Measurements from ENCODE around the gene OTX1.
"Not testable (repeated sequence)": the region's sequence is repeated elsewhere in the genome, so short reads cannot be mapped to it uniquely, and the experiment has no call there.

The OTX1 gene

DNA sequence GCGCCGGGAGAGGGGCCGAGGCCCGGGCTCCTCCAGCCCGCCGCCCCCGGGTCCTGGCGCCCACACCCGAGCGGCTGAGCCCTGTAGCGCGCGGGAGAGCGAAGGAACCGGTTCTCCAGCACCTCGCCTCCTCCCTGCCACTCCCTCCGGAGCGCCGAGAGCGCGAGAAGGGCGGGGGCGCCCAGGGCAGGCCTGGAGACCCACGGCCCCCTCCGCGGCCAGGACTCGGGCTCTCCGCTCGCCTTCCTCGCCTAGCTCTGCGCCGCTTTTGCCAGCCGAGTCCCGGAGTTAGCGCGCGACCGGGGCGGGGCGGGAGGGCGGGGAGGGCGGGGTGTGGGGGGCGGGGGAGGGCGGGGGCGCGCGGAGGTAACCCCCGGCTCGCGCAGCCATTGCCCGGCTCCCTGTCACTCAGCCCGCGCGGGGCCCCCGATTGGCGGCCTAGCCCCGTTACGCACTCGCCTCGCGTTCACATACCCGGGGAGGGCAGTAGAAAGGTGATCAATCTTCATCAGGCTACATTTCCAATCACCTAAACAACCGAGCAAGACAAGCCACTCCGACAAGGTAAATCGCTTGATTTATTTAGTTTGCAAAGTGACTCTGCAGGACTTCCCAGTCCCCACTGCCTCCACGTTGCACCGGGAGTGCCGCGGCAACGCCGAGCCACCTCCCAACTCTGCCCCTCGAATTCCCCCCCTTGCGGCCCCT is at the start of gene OTX1:
TSS of gene OTX1 (plus strand) at position 497 of the 708 bp plus-strand sequence. CDS start 2,161 bp downstream, outside the sequence.
- peak; percentile 58 for DNase-seq

DNA sequence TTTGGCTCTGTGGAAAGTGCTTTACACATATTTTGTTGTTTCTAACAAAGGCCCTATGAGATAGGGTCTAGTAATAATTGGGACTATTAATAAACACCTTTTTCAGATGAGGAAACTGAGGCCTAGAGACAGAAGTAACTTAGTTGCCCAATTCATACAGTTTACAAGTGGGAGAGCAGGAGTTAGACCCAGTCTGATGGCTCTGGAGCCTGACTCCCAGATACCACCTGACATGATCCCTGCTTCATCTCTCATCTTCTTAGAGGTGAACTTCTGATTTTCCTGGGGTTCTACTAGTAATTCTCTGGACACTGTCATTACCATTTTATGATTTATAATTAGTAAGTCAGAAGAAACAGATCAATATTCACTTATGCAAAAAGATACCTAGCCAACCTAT is 49.1 kb upstream of the OTX1 start:
- no peak for DNase-seq

DNA sequence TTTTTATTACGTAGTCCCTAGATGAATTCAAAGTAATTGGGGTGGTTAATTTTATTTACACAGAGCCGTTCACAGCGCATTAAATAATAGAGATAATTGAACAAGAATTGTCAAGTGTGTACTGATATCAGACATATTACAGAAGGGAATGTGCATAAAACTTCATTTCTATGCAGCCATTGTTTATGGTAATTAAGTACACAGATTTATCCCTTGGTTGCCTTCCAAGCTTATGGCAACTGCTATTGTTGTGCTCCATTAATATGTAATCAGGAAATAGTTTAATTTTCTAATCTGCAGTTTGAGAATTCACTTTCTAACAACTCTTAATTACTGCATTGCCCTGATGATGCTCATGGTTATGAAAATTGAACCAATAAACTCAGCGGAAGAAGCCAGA is 47.3 kb upstream of the OTX1 start:
- DNase-seq: no peak

DNA sequence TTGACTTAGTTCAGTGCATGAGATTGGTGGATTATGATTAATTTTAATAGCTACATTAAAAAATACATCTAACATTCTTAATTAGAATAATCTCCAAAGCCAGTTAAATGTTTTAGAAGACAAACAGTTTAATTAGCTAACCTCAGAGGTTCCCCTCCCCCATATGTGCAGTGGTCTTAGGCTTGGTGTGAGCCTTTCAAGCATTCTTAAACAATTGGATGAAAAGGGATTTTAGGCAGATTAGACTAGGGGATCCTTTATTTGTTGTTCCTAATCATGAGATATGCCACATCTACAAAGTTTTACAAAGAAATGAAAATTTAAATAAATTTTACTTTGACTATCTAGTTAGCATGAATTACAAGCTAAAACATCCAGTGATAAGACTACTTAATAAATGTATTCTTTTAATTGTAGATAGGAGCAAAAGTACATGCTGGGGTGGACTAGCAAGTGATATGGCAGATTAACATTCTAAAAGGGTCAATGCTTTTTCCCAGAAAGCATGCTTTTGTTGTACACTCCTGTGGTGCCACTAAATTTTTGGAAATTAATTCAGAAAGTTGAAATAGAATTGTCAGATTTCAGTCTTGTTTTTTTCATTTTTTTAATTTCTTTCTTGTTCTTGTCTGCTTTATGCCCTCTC is 42.7 kb upstream of the OTX1 start:
- DNase-seq: no peak

DNA sequence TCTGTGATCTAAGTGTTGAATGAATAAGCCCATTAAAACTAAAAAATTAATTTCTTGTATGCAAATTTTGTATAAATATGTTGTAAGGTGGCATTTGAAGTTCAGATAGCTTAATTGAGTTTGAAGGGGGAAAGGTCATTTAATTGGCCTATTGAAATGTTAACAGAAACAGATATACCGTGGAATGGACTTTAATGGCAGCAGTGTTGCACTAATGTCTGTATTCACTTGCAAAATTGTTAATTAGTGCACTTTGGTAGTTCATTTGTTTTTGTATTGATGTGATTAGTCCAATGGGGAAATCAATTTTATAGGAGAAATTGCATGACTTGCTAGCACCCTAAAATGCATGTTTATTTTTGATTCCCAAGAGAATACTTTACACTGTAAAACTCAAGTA is 41.8 kb upstream of the OTX1 start:
- DNase-seq: no peak

DNA sequence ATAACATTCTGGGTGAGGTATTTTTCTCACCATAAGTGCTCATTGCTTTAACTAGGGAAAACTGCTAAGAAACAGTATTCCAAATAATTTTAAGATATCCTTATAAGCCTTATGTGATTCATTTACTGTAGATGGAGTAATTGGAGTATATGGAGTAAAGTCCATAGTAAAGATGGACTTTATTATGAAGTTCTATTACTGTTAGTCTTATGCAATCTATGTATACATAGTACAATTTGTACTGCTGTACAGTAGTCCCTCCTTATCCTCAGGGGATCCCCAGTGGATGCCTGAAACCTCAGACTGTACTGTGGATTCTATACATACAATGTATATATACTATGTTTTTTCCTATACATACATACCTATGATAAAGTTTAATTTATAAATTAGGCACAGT is 41.1 kb upstream of the OTX1 start:
- no peak for DNase-seq

DNA sequence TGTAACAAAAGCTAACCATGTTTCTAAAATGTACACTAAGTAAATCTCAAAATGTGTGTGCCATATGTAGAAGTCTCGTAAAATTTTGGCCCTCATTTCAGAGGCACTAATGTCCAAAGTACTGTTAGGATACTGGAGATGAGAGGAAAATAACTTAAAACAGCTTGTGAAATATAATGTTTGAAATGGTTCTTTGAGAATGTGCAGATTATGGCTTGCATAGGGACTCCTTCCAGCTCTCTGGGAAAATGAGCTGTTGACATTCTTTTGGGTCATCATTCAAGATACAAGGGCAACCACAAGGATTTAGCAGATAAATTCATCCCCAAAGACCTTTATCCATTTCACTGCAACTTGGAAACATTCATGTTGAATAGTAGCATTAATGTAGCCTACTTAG is 38.1 kb upstream of the OTX1 start:
- no peak for DNase-seq

DNA sequence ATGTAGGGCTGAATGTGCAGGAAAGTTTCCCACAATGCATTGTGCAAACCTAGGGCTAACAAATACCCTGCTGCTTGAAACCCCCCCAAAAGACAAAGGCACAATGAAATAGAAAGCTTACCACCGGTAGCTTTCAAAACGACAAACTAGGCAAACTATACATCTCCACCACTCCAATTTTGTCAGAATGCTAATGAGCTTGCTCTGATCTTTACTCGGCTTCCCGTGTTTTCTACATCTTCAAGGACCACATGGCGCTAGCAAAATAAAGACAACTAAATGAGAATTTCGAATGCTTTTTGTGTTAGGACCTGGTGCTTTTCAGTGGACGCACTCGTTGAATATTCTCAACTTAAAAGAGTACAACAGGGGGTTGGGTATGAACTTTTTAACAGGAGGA is 37.2 kb upstream of the OTX1 start:
- DNase-seq: no peak

- DNase-seq: no peak
Measured at GRCh38 chr2:63015389-63015788, 35.2 kb upstream of the OTX1 start.

GRCh38 chr2:63018439-63018838 is 32.2 kb upstream of the OTX1 start:
- DNase-seq: no peak

DNA sequence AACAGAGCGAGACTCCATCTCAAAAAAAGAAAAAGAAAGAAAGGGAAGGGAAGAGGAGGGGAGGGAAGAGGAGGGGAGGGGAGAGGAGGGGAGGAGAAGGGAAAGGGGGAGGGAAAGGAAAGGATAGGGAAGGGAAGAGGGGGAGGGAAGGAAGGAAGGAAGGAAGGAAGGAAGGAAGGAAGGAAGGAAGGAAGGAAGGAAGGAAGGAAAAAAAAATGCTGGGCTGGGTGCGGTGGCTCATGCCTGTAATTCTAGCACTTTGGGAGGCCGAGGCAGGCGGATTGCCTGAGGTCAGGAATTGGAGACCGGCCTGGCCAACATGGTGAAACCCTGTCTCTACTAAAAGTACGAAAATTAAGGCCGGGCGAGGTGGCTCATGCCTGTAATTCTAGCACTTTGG is 30.9 kb upstream of the OTX1 start:
- not testable (repeated sequence) for DNase-seq

- DNase-seq: peak; percentile 6
Measured at GRCh38 chr2:63023444-63023843, 27.2 kb upstream of the OTX1 start.

GRCh38 chr2:63027220-63027619 is 23.4 kb upstream of the OTX1 start:
- no peak for DNase-seq

- no peak for DNase-seq
Measured at GRCh38 chr2:63029058-63029457, 21.6 kb upstream of the OTX1 start.

- no peak for DNase-seq
Measured at GRCh38 chr2:63034526-63034925, 16.1 kb upstream of the OTX1 start.

DNA sequence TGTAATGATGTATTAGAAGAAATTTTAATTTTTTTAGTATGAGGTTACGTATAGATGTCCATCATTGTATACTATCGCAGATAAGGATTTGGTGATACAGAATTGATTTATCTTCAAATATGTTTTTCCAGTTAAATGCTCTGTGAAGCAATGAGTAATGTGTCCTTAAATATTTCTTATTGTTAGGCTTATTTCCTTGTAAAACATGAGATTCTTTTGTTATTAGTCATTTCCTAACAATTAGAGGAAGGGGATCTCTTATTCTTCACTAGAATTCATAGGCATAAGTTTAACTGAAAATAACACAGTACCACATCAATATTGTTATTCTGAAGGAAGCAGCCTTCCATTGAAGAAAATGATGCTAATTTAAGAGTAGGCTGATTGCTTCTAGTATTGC is 15.5 kb upstream of the OTX1 start:
- DNase-seq: no peak

DNA sequence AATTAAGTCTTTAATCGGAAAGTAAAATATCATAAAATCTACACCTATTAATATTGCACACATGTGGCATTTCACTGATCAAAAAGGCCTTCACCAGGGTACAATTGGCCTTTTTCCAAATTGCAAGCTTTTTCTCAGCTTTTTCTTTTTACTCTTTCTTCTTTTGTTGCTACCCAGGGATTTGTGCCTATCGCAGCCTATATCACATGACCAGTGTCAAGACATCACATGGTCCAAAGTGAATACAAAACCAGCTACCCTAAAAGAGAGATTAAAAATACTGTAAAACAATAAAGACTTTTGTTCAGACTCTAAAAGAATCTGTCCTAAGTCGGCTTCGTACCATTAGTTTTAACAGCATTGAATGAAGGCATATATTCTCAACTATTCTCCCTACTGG is 15.0 kb upstream of the OTX1 start:
- no peak for DNase-seq

GRCh38 chr2:63038034-63038433 is 12.6 kb upstream of the OTX1 start:
- DNase-seq: no peak

DNA sequence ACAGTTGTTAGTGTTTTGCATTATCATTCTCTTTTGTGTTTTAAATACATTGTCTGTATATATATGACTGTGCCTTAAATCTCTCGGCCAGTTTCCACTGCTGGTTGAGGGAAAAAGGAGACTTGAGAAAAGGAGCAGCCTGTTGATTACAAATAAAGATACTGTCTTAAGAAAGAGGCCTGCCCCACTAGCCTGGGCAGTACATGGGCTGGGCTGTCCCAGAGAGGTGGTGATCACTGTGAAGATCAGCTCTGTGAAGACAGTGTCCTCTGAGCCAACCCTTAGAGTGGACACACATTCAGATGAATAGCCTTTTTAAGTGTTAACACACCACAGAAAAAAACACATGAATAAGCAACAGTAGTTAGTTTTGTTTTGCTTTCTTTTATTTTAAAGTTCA is 10.0 kb upstream of the OTX1 start:
- DNase-seq: no peak

- no peak for DNase-seq
Measured at GRCh38 chr2:63041592-63041991, 9.0 kb upstream of the OTX1 start.

DNA sequence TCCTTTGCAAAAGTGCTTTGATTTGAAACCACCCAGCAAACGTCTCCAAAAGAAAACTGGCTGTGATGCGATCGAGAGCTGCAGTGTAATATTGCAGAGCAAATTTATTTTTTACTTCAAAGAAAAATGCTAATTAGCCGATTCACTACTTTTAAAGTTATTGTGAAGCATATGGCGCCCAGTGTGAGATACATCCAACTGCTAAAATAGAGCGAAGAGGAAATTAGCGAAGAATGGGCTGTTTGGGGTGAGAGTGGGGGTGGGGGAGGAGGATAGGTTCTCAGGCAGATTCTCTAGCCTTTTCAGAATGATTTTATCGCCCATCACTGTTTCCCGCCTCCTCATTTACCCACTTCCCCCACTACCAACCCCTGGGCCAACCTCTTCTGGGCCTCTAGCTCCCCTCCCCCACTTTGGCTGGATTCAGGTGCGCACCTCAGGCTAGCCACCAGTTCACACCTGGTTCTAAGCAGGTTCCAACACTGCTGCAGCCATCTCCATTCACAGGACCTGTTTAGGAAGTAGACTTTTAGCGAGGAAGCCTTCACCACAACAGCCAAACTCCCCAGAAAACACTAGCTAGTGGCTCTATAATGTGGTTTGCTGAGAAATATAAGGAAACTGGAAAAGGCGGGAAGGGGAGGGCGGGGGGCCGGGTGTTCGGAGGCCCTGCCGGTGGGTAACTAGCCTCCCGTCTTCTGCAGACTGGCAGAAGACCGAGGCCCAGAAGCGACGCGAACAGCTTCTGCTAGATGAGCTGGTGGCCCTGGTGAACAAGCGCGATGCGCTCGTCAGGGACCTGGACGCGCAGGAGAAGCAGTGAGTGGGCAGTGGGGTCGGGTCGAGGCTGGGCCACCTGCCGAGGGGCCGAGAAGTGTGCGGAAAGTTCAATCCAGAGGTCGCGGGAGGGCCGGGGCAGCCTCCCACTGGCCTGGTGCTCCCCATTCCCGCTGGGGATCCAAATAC is 6.0 kb upstream of the OTX1 start:
- DNase-seq: no peak

DNA sequence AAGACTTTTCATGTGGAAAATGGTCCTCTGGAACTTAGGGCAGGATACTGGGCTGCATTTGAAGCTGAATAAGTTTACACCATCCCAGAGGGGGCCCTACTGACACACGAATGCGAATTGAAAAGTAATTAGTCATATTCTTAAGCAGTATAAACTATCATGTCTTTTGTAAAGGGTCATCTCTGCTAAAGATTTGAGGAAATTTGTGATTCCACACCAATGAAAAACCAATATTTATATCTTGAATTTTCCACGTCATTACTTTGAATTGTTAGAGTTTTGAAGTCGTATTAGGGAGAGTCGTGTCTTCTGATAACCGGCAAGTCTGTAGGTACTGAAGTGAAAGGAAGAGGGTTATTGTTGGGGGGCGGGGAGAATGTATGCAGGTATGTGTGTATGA is 4.1 kb upstream of the OTX1 start:
- no peak for DNase-seq

GRCh38 chr2:63046961-63047320 is 3.7 kb upstream of the OTX1 start:
- DNase-seq: no peak

Measured in NCI-H748 treated with DMSO at 0.1 percent for 48 hours (cell line).